ENCODE measurements around the gene KIAA1217. TPM values are rescaled to one million over a fixed set of nuclear protein-coding genes. Genes with fewer than 3 reads are reported as not detected.

The KIAA1217 gene
- total RNA-seq, 3 donors from 2014 or later: 49.5 to 94.5 (median 63.9) TPM

- H3K4me1 ChIP-seq (ENCODE audit: low read depth): no peaks in the 10 kb centered on the region
- ATAC-seq (no peak), DNase-seq (no peak)
- no peak overlapping the region for H3K4me3 ChIP-seq
- intact Hi-C loops (cut with DNase I, micrococcal nuclease): no loop called here
- H3K9me3 ChIP-seq: no peaks in the 10 kb centered on the region
- no peaks in the 10 kb centered on the region for H3K36me3 ChIP-seq (ENCODE audit: low read depth)
- TF ChIP-seq CTCF (IDR thresholded peaks at IDR 0.05): no peak
These were observed 325.0 kb downstream of the KIAA1217 start for GRCh38 chr10:24533981-24534380.

- intact Hi-C loops (cut with DNase I, micrococcal nuclease): no loop called here
- TF ChIP-seq CTCF (IDR thresholded peaks at IDR 0.05): no peak
- Histone ChIP-seq H3K36me3 (ENCODE audit: low read depth) (no peaks in the 10 kb centered on the region), H3K4me1 (ENCODE audit: low read depth) (no peaks in the 10 kb centered on the region), H3K9me3 (no peaks in the 10 kb centered on the region), H3K4me3 (no peak overlapping the region)
- no peak for DNase-seq
- no peak for ATAC-seq
These were observed 327.7 kb downstream of the KIAA1217 start for GRCh38 chr10:24536636-24537035.

GRCh38 chr10:24541239-24541753, 332.4 kb downstream of the KIAA1217 start:
- Histone ChIP-seq H3K36me3 (ENCODE audit: low read depth) (no peaks in the 10 kb centered on the region), H3K4me1 (ENCODE audit: low read depth) (no peaks in the 10 kb centered on the region), H3K4me3 (no peak overlapping the region), H3K9me3 (no peaks in the 10 kb centered on the region)
- ATAC-seq: no peak
- intact Hi-C loops (cut with DNase I, micrococcal nuclease): no loop called here
- no peak for TF ChIP-seq CTCF (IDR thresholded peaks at IDR 0.05)
- DNase-seq: no peak

- intact Hi-C loops (cut with DNase I, micrococcal nuclease): no loop called here
- Histone ChIP-seq H3K36me3 (ENCODE audit: low read depth) (no peaks in the 10 kb centered on the region), H3K4me3 (no peak overlapping the region), H3K9me3 (no peaks in the 10 kb centered on the region), H3K4me1 (ENCODE audit: low read depth) (no peaks in the 10 kb centered on the region)
- ATAC-seq: no peak
- DNase-seq: no peak
- TF ChIP-seq CTCF (IDR thresholded peaks at IDR 0.05): no peak
These were observed 333.7 kb downstream of the KIAA1217 start for GRCh38 chr10:24542314-24543270.

- no peaks in the 10 kb centered on the region for H3K9me3 ChIP-seq
- no peak for DNase-seq
- TF ChIP-seq CTCF (IDR thresholded peaks at IDR 0.05): no peak
- H3K4me1 ChIP-seq (ENCODE audit: low read depth): no peaks in the 10 kb centered on the region
- intact Hi-C loops (cut with DNase I, micrococcal nuclease): no loop called here
- ATAC-seq: no peak
- H3K4me3 ChIP-seq: no peak overlapping the region
- no peaks in the 10 kb centered on the region for H3K36me3 ChIP-seq (ENCODE audit: low read depth)
These were observed 335.8 kb downstream of the KIAA1217 start for GRCh38 chr10:24544776-24545175.
